Medulla oblongata (tissue), 1 donor: Measurements from ENCODE around the gene PLXNA4.
"Not testable (repeated sequence)": the region's sequence is repeated elsewhere in the genome, so short reads cannot be mapped to it uniquely, and the experiment has no call there.

ENCODE experiments used
- DNase-seq: peaks from one replicate; pipeline ENCODE4 v3.0.0-alpha.2; 2015; ENCODE audit errors: extremely low spot score

Gene PLXNA4, protein sequence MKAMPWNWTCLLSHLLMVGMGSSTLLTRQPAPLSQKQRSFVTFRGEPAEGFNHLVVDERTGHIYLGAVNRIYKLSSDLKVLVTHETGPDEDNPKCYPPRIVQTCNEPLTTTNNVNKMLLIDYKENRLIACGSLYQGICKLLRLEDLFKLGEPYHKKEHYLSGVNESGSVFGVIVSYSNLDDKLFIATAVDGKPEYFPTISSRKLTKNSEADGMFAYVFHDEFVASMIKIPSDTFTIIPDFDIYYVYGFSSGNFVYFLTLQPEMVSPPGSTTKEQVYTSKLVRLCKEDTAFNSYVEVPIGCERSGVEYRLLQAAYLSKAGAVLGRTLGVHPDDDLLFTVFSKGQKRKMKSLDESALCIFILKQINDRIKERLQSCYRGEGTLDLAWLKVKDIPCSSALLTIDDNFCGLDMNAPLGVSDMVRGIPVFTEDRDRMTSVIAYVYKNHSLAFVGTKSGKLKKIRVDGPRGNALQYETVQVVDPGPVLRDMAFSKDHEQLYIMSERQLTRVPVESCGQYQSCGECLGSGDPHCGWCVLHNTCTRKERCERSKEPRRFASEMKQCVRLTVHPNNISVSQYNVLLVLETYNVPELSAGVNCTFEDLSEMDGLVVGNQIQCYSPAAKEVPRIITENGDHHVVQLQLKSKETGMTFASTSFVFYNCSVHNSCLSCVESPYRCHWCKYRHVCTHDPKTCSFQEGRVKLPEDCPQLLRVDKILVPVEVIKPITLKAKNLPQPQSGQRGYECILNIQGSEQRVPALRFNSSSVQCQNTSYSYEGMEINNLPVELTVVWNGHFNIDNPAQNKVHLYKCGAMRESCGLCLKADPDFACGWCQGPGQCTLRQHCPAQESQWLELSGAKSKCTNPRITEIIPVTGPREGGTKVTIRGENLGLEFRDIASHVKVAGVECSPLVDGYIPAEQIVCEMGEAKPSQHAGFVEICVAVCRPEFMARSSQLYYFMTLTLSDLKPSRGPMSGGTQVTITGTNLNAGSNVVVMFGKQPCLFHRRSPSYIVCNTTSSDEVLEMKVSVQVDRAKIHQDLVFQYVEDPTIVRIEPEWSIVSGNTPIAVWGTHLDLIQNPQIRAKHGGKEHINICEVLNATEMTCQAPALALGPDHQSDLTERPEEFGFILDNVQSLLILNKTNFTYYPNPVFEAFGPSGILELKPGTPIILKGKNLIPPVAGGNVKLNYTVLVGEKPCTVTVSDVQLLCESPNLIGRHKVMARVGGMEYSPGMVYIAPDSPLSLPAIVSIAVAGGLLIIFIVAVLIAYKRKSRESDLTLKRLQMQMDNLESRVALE (N-terminal part only)

DNA sequence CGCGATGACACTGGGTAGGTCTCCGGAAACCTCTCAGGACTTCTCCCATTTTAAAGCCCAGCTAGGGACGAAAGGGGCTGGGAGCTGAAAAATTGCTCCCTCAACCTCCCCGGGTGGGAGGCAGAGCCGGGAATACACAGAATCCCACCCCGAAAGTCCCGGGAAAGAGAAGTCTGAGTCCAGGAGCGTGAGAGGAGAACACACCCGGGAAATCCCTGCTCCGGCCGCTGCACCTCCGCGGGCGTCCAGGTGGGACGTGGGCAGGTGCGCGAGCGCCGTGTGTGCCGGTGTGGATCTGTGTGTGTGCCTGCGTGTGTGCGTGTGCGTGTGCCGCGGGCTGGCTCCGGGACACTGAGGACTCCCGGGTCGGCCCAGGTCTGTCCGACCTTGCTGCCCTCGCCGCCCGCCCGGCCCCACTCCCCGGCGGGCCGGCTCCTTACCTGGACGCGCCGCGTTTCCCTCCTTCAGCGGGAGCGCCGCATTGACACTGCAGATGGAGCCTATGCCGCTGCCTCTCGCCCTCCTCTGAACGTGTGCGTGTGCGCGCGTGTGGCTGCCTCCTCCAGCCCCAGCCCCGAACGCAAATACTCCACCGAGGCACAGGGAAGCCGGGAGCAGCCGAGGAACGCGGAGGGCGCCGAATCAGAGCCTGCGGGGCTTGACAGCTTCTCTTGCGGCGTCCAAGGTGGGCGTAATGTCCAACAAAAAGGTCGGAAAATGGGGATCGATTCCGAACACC lies at the start of gene PLXNA4:
PLXNA4 (minus strand) TSS at position 489 of the 739 bp plus-strand sequence. CDS start 67,777 bp downstream, outside the sequence.
- DNase-seq, result no peak

DNA sequence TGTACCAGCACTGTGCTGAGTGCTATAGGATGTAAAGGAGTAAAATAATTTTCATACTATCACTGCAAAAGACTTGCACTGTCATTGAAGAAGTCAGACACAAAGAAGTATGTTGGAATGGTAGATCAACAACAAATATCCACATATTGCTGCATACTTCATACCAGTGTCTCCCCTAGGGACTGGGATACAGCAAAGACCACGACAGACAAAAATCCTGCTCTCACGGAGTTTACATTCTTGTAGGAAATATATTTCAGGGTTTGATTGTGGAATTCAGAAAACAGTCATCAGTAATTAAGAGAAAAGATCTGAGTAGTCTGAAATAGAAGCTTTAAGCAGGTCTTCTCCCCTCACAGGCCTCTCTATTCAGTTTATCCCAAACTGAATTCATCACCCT lies 49.4 kb upstream of the PLXNA4 start:
- DNase-seq, result no peak

DNA sequence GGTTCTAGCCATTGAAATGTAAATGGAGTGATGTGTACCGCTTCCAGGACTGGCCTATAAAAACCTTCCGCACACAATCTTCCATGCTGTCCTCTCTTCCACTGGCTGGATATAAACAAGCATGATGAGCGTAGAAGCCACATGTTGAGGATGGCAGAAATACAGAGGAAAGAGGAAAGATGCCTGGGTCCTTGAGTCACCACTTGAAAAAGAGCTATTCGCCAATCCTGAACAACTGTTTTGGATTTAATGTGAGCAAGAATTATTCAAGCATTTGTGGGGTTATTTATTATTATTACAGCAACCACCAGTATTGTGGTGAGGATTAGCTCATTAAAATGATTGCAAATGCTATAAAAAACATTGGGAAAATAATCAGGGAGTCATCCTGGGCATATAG lies 45.8 kb upstream of the PLXNA4 start:
- no peak for DNase-seq

DNA sequence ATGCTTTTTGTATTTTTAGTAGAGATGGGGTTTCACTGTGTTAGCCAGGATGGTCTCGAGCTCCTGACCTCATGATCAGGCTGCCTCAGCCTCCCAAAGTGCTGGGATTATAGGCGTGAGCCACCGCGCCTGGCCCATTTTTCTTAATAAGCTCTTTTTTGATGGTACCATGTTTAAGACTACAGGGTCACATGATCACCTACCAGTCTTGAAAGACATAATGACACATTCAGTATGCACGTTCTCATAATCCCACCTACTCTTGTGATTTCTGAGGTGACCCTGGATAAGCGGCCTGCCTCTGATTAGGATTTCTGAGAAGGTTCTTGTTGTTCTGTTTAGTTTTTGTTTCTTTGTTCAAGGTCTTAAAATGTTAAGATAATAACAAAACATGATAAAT lies 43.7 kb upstream of the PLXNA4 start:
- no peak for DNase-seq

DNA sequence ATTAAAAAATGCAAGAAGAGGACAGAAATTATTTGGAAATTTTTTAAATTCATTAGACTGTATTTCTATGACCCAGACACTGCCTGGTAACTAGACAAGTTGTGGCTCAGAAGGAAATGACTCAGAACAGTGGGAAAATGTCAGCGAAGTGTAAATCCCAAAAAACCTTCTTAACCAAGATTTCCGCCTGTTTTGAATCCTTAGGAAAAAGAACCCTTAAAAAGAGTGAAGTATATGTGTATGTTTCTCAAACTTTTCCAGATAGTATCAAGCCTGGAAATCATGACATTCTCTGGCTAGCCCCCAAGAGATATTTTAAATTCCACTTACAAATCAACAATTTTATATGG lies 42.7 kb upstream of the PLXNA4 start:
- DNase-seq, result no peak

DNA sequence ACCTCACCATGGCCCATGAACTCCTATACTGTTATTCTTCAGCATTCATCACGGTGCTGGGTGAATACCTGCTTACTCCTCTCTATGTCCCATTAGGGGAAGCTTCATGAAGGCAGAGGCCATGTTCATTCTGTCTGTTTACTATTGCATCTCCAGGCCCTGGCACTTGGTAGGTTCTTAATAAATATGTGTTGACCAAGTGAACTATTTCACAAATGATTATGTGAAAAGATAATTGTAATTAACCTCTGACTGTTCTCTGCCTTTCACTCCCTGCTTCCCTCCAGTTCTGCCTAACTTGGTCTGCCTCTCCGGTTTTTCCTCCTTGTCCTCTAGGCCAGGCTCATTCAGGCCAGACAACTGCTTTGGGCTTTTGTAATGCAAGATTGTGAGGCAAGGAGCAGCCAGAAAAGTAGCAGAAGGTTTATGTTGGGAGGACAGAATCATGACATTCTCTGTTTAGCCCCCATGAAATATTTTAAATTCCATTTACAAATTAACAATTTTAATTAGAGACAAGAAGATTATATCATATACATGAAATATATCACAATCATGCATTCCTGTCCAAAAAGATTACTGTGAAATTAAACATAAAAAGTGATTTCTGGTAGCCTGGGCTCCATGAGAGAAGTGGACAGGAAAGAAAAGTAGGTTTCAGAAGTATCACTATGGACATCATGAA lies 42.1 kb upstream of the PLXNA4 start:
- DNase-seq, result no peak

DNA sequence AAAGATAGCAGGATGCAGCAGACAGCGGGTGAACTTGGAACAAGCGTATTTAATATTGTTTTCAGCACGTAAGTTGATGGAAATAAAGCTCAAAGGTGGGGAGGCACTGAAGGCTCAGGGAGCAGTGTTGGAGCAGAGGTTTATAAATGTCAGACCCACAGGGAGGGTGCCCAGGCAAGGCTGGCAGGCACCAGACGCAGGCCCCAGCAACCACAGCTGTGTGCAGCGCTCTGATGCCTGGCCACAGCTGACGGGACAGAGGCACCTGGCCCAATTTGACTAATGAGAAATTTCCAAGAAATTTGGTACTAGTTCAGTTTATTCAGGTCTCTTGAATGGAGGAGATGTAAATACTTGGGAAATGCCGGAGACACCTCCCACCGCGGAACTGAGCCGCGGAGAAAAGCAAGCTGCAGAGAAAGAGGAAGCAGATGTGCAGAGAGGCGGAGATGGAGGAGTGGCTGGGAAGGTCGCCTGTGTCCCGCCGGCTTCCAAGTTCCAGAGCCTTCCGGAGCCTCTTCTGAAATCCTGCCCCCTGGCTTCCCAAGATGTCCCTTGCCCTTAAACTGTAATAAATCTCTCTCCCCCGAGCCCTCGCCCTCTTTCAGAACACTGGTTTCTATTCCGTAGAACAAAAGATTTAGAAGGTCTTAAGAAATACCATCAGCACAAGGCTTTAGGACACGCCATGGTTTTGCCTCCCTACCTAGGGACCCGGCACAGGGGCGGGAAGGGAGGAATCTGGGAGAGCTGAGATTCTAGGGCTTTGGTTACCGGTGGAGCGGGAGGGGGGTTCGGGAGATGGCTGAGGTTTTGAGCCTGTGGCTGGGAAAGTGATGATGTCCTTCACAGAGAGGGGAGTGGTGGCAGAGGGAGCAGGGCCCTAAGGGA lies 38.4 kb upstream of the PLXNA4 start:
- DNase-seq, result peak; percentile 43

DNA sequence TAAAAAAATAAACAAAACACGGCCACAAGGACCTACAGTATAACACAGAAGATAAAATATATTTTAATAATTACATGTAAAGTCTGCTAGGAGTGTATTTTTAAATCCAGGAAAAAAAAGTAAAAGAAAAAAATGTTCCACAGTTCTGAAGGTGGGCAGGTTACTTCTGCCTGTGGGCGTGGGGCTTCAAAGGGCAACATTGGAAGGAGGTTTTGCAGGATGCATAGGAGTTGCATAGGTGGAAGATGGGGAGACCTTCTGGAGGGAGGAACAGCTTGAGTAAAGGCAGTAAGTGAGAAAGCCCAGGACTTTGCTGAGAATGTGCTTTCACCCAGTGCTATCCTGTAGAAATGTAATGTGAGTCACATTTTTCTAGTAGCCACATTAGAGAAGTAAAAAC lies 37.5 kb upstream of the PLXNA4 start:
- DNase-seq, result no peak

DNA sequence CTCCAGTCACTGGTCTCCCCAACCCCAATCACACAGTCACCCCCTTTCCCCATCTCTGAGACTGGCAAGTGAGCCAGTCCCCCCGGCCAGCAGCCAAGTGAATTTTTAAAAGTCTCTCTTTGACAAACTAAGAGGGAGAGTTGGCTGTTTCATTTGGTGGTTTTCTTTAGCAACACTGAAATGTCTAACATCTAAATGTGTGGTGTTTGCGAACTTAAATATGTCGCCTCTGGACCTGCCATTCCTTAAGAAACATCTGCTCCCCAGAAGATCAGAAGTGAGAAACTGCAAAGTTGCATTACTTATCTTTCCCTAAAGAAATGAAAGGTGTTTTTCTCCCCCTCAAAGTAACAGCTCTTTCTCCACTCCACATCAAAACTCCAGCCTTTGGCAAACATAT lies 34.7 kb upstream of the PLXNA4 start:
- no peak for DNase-seq

DNA sequence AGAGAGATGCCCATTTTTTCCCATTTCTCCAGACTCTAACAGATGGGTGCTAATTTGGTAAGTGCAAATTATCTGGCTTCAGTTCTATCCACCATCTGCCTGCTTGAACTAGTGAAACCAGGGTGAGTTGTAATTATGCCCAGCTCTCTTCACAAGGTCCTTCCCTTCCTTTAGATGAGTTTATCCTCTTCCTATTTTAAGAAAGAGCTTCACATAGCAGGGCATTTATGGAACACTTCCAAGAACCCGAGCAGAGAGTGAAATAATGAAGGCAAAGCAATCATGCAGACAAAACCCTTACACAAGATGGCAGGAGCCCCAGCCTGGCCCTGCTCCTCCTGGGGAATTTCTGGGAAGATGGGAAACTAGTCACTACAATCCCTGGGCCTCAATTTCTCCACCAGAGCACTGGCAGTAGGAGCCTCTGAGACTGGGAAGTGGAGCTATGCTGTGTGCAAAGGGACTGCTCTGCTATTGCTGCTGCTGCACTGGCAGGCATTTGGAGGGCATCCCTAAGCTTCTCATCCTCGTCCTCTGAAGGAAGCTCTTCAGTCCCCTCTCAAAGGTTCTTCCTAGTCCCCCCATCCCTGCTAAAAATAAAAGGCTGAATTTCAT lies 33.7 kb upstream of the PLXNA4 start:
- peak; percentile 11 for DNase-seq

DNA sequence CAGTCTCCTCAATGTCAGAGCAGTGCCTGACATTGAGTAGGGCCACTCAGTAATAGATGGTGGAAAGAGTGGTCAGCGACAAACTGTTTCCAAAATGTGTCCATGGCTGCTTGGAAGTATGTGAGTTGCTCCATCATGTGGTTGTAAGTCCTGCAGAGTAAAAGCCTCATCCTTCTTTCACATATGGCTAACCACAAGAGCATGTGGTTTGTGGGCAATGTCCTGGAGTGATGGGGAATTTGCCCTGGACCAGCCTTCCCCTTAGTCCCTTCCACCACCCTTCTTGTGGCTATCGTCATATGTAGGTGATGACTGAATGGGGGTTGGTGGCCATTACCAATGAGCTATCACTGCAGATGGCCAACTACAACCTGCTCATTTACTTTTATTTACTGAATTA lies 33.0 kb upstream of the PLXNA4 start:
- no peak for DNase-seq

DNA sequence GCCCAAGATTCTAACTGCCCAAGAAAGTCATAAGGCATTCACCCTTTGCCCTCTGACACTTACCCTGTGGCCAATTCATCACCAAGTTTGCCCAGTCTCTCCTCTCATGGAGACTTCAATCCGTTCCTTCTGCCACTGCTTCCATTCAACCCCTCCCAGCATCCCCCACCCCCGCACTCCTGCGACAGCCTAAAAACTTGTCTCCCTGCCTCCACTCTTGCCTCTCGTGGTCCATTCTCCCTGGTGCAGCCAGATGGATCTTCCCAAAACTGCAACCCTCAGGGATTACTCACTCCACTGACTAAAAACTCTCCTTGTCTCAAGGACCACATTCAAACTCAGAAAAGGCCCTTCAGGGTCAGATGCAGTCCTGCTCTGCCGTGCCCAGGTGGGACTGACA lies 32.3 kb upstream of the PLXNA4 start:
- DNase-seq, result no peak

DNA sequence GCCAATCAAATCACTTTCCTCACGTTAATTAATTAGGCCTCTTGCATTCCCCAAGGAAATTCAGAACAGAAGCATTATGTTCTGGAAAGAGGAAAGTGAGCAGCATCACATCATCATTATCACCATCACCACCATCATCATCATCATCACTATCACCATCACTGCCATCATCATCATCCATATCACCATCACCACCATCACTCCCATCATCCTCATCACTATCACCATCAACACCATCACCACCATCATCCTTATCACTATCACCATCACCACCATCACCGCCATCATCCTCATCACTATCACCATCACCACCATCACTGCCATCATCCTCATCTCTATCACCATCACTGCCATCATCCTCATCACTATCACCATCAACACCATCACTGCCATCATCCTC lies 31.4 kb upstream of the PLXNA4 start:
- DNase-seq, result no peak

DNA sequence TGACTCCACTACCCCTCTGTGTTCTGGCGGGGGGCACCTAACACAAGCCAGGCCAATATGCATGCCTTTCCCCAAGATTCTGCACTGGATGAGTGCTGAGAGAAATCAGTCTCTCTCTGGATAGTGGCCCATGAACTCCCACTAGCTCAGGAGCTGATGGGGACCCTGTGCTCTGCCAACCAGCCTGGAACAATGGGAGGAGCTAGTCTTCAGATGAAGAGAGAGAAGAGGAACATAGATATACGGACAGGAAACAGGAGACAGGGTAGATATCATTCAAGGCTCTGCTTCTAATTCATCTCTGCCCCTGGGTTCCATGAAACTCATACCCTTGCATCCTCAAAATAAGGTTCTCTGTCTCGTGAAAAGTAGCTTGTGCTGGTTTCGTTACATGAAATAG lies 27.9 kb upstream of the PLXNA4 start:
- no peak for DNase-seq

DNA sequence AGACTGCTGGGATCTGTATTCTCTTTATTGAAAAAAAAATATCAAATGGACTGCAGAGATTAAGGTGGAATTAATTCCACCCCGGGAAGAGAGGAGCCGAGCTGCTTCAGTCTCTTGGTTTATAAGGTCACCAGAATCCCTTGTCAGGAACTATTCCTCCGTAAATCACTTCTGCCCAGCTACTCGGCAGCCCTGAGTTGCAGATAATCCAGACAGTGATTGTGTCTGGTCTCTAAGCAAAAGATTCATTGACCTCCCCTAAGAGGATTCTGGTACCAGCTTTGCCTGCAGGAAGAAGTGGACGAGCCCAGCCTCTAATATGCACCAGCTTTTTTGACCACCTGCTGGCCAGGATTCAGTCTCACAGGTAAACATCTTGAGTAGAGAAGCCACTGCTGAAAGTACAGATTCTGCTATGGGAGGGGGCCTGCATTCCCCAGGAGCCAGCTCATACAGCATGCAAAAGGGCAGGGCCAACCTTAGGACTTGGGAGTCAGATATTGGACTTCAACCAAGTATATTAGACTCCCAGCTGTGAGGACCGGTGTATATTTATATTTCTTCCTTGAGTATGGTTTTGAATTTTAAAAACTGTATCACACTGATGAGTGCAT lies 27.1 kb upstream of the PLXNA4 start:
- DNase-seq, result no peak

DNA sequence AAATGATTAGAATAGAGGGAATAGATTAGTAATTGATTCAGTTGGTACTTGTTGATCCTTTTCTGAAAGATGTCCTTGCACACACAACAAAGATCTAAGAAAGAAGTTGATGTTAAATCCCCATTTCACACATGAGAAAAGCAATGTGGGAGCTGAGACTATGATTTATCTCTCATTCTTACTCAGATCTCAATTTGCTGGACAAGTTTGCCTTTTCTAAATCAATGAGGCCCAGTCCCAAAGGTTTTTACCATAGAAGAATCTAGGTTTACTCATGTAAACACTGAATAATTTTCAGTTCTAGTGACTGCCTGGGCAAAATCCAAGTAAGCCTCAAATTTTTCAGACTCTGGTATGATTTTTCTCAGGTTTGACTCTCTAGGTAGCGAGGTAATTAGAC lies 25.5 kb upstream of the PLXNA4 start:
- DNase-seq, result no peak

DNA sequence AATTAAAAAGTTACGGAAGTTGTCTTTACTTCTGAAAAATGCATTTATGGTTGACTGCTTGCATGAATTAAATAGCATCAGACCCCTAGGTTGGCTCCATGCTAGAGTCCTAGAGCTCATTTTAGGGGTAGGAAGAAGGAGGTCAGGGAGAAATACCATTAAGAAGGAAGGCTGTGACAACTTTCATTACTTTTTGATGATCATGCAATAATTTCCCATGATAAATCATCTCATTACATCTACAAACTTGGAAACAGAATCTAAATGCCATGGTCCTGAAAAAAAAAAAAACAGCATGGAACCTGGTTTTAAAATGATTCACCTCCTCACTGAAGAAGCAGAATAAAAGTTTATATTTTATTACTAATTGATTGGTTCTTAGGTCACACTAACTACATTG lies 20.3 kb upstream of the PLXNA4 start:
- no peak for DNase-seq

DNA sequence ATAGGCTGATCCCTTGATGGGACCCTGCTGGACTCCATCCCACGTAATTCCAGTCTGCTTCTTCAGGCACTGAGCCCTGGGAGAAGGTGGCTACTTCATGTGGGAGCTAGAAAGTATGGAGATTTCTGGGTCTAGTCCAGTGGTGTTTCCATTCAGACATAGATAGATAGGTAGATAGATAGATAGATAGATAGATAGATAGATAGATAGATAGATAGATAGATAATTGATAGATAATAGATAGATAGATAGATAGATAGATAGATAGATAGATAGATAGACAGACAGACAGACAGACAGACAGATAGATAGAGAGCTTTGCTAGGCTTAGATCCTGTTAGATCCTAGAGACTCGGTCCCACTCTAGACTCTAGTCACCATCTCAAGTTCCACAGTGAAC lies 18.5 kb upstream of the PLXNA4 start:
- DNase-seq, result not testable (repeated sequence)

DNA sequence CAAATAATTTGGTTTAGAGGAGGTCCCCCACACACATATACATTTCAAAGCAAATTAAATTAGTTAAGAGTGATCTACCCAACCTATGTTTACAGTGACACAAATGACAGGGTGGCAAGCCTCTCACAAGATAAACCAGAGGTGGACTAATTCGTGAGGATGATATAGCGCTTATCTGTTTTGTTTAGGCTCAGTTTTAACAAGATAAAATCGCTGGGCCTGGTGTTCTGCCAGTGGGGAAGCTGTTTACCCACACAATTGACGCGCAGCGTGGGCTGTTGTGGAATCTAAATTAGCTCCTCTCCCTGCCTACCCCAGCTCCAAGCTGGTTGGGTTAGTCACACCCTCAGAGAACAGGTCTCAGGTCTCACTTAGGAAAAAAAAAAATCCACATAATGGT lies 16.7 kb upstream of the PLXNA4 start:
- DNase-seq, result no peak
